HCT116 (cell line): ENCODE data around the gene CCNJ. TPM values are rescaled to one million over a fixed set of nuclear protein-coding genes. Genes with fewer than 3 reads are reported as not detected.

Experiments used
- ATAC-seq: fragments of 200-7000 bp; cut with Tn5 transposase; 2 replicates; pipeline ENCODE4 v1.9.1; 2020; ENCODE audit warnings: mild to moderate bottlenecking, moderate library complexity
- BruUV-seq: library from RNA; stranded (reverse); fragments of 400-500 nt; replicated peaks from 2 replicates; lab custom pipeline; 2021; lab: Mats Ljungman, UMichigan
- CTCF ChIA-PET: fragments of 300-600 bp; sonication (Branson Sonifier 250); formaldehyde crosslinking; loops from one replicate; lab custom pipeline; 2021; ENCODE audit warnings: antibody characterized with exemption; lab: Charles Lee
- POLR2A ChIA-PET: fragments of 300-600, 350-600 bp; sonication (Branson Sonifier 250); formaldehyde crosslinking; loops from one replicate; lab custom pipeline; 2021; ENCODE audit warnings: antibody characterized with exemption; lab: Charles Lee
- RAD21 ChIA-PET, 2 experiments: fragments of 300-600 bp; sonication (Branson Sonifier 250); formaldehyde crosslinking; loops; one replicate each; lab custom pipeline; 2023; ENCODE audit warnings: low total read pairs in 2 of 2; ENCODE audit not compliant: uncharacterized antibody in 2 of 2, unreplicated experiment in 2 of 2, low non-redundant PET in 1 of 2; lab: Charles Lee
- DNase-seq: peaks from one replicate; pipeline ENCODE4 v3.0.0-alpha.2; 2010; ENCODE audit warnings: low read depth, low spot score
- H2AFZ ChIP-seq: fragments of 200-600 bp; shearing (Covaris generic), sonication (generic); 2 replicates; pipeline ENCODE4 v1.6.1; 2017; ENCODE audit warnings: low read depth, mixed run types, mixed read lengths, antibody characterized with exemption, low read length; ENCODE audit not compliant: poor library complexity, severe bottlenecking
- H3K27ac ChIP-seq: 2 replicates; pipeline ENCODE4 v1.5.1; 2012; ENCODE audit warnings: low read depth, low read length
- H3K27me3 ChIP-seq: fragments of 200-600 bp; sonication (generic); 2 replicates; pipeline ENCODE4 v1.6.1; 2016; ENCODE audit warnings: mixed run types, low read length, mixed read lengths; ENCODE audit not compliant: insufficient read depth
- H3K36me3 ChIP-seq, 2 experiments: fragments of 200-500 bp in 1 of 2; fragments of 200-600 bp in 1 of 2; sonication (Bioruptor generic) in 1 of 2; sonication (generic) in 1 of 2; 2 replicates each; pipeline versions ENCODE4 v1.5.1 to v1.6.1; 2014 to 2016; ENCODE audit warnings: low read length in 2 of 2, inconsistent platforms in 1 of 2, mixed read lengths in 1 of 2, mixed run types in 1 of 2; ENCODE audit not compliant: insufficient read depth in 2 of 2, control insufficient read depth in 1 of 2
- H3K4me1 ChIP-seq, 2 experiments: fragments of 200-600 bp in 1 of 2; sonication (generic) in 1 of 2; 2 replicates each; pipeline versions ENCODE4 v1.5.1 to v1.6.1; 2012 to 2017; ENCODE audit warnings: low read length in 2 of 2, inconsistent platforms in 1 of 2, mild to moderate bottlenecking in 1 of 2, mixed read lengths in 1 of 2, mixed run types in 1 of 2, moderate library complexity in 1 of 2; ENCODE audit not compliant: insufficient read depth in 2 of 2, control insufficient read depth in 1 of 2
- H3K4me2 ChIP-seq: fragments of 200-600 bp; sonication (generic); 2 replicates; pipeline ENCODE4 v1.6.1; 2017; ENCODE audit warnings: mixed run types, low read length, mixed read lengths
- H3K4me3 ChIP-seq, 2 experiments: fragments of 200-600 bp in 1 of 2; sonication (generic) in 1 of 2; replicated peaks in 1 of 2; 2 replicates each; pipeline ENCODE4 v1.5.1; 2011 to 2016; ENCODE audit warnings: low read length in 2 of 2, control low read depth in 1 of 2, low read depth in 1 of 2, mild to moderate bottlenecking in 1 of 2, mixed read lengths in 1 of 2, mixed run types in 1 of 2
- H3K79me2 ChIP-seq: fragments of 200-600 bp; sonication (generic); 2 replicates; pipeline ENCODE4 v1.6.1; 2017; ENCODE audit warnings: mild to moderate bottlenecking, mixed run types, low read length, moderate library complexity, mixed read lengths; ENCODE audit not compliant: insufficient read depth
- H3K9ac ChIP-seq: fragments of 200-600 bp; sonication (generic); 2 replicates; pipeline ENCODE4 v1.6.1; 2016; ENCODE audit warnings: low read length, mixed read lengths
- H3K9me2 ChIP-seq: fragments of 200-600 bp; sonication (generic), shearing (Covaris generic); 2 replicates; pipeline ENCODE4 v1.6.1; 2017; ENCODE audit warnings: mixed run types, mild to moderate bottlenecking, moderate library complexity; ENCODE audit not compliant: insufficient read depth
- H3K9me3 ChIP-seq, 2 experiments: fragments of 200-500 bp in 1 of 2; fragments of 200-600 bp in 1 of 2; sonication (Bioruptor generic) in 1 of 2; sonication (generic) in 1 of 2; 2 replicates each; pipeline ENCODE4 v1.6.1; 2014 to 2017; ENCODE audit warnings: low read length in 2 of 2, mixed read lengths in 2 of 2, inconsistent platforms in 1 of 2, low read depth in 1 of 2, mild to moderate bottlenecking in 1 of 2, mixed run types in 1 of 2, moderate library complexity in 1 of 2; ENCODE audit not compliant: control insufficient read depth in 1 of 2, insufficient read depth in 1 of 2
- H4K20me1 ChIP-seq: fragments of 200-600 bp; sonication (generic), shearing (Covaris generic); 2 replicates; pipeline ENCODE4 v1.6.1; 2017; ENCODE audit warnings: mixed run types, mild to moderate bottlenecking, moderate library complexity; ENCODE audit not compliant: insufficient read depth
- ATF3 ChIP-seq: IDR thresholded peaks from 2 replicates; pipeline ENCODE4 v1.6.1; 2012
- CBX3 ChIP-seq: IDR thresholded peaks from 2 replicates; pipeline ENCODE4 v1.6.1; 2012; ENCODE audit warnings: low read depth
- CTCF ChIP-seq, 3 experiments: fragments of 200-600 bp in 1 of 3; sonication (generic) in 1 of 3; IDR thresholded peaks in 2 of 3; conservative IDR thresholded peaks in 1 of 3; 2 replicates each; pipeline ENCODE4 v1.5.1; 2012 to 2017; ENCODE audit warnings: low read depth in 2 of 3, low read length in 2 of 3, antibody characterized with exemption in 1 of 3, borderline replicate concordance in 1 of 3, control low read depth in 1 of 3, mild to moderate bottlenecking in 1 of 3, mixed read lengths in 1 of 3, mixed run types in 1 of 3, moderate library complexity in 1 of 3; ENCODE audit not compliant: insufficient read depth in 1 of 3
- EGR1 ChIP-seq: IDR thresholded peaks from 2 replicates; pipeline ENCODE4 v1.6.1; 2012; ENCODE audit warnings: low read depth
- ELF1 ChIP-seq: IDR thresholded peaks from 2 replicates; pipeline ENCODE4 v1.6.1; 2012; ENCODE audit warnings: low read depth, borderline replicate concordance
- EZH2 ChIP-seq: fragments of 200-600 bp; sonication (generic); IDR thresholded peaks from 2 replicates; pipeline ENCODE4 v1.6.1; 2017; ENCODE audit warnings: antibody characterized with exemption, mixed run types
- EZH2phosphoT487 ChIP-seq: fragments of 200-600 bp; IDR thresholded peaks from 2 replicates; pipeline ENCODE4 v1.6.1; 2018; ENCODE audit warnings: antibody characterized with exemption, borderline replicate concordance
- FOSL1 ChIP-seq: IDR thresholded peaks from 2 replicates; pipeline ENCODE4 v1.6.1; 2012; ENCODE audit warnings: low read depth
- JUND ChIP-seq: IDR thresholded peaks from 2 replicates; pipeline ENCODE4 v1.6.1; 2012
- MAX ChIP-seq: IDR thresholded peaks from 2 replicates; pipeline ENCODE4 v1.6.1; 2012
- POLR2A ChIP-seq: IDR thresholded peaks from 2 replicates; pipeline ENCODE4 v1.7.0; 2011; ENCODE audit warnings: borderline replicate concordance; ENCODE audit not compliant: insufficient read depth, insufficient read length; ENCODE audit errors: extremely low read depth
- REST ChIP-seq: IDR thresholded peaks from 2 replicates; pipeline ENCODE4 v1.6.1; 2012; ENCODE audit warnings: low read depth
- SIN3A ChIP-seq: IDR thresholded peaks from 2 replicates; pipeline ENCODE4 v1.6.1; 2012; ENCODE audit warnings: low read depth
- SP1 ChIP-seq: IDR thresholded peaks from 2 replicates; pipeline ENCODE4 v1.6.1; 2012; ENCODE audit warnings: low read depth
- SRF ChIP-seq: IDR thresholded peaks from 2 replicates; pipeline ENCODE4 v1.6.1; 2012; ENCODE audit warnings: low read depth
- TCF7L2 ChIP-seq: IDR thresholded peaks from 2 replicates; pipeline ENCODE4 v1.7.0; 2011; ENCODE audit warnings: borderline replicate concordance, inconsistent platforms; ENCODE audit not compliant: insufficient read depth, insufficient read length; ENCODE audit errors: extremely low read depth
- YY1 ChIP-seq: IDR thresholded peaks from 2 replicates; pipeline ENCODE4 v1.6.1; 2011; ENCODE audit warnings: low read length, low read depth, moderate library complexity, mild to moderate bottlenecking; ENCODE audit not compliant: insufficient replicate concordance; ENCODE audit errors: extremely low read depth
- ZFX ChIP-seq: fragments of 450-650 bp; IDR thresholded peaks from 2 replicates; pipeline ENCODE4 v1.6.1; 2017
- intact Hi-C: fragments of 100-400 bp; cut with micrococcal nuclease; formaldehyde crosslinking; loops from 2 replicates; pipeline ENCODE4 v1.10.0; 2022
- total RNA-seq: library from RNA; stranded (reverse); gene quantifications from one replicate; pipeline ENCODE4 v1.2.1, GENCODE V29; 2021; ENCODE audit not compliant: unreplicated experiment

The CCNJ gene
- total RNA-seq, 1 experiment from 2014 or later: 12.2 TPM

- intact Hi-C loops: no loop called here
- DNase-seq (no peak), ATAC-seq (no peak)
- ChIA-PET POLR2A (no interaction called here), CTCF (interaction anchor here (0.8 kb wide), 1 partner anchor 18 kb away, joined by 3 read pairs; no protein-coding TSS in a partner anchor), RAD21 (no interaction called here)
- no peak overlapping the region for H3K4me2 ChIP-seq
- H3K4me3 ChIP-seq: no peak overlapping the region
- no peaks in the 10 kb centered on the region for H3K27me3 ChIP-seq
- no peak overlapping the region for H2AFZ ChIP-seq
- BruUV-seq: no TSS peak
- H4K20me1 ChIP-seq: no peaks in the 10 kb centered on the region
- H3K9ac ChIP-seq: no peak overlapping the region
- no peaks in the 10 kb centered on the region for H3K79me2 ChIP-seq
- no peak overlapping the region for H3K27ac ChIP-seq
- no peaks in the 10 kb centered on the region for H3K4me1 ChIP-seq
- no peaks in the 10 kb centered on the region for H3K36me3 ChIP-seq
- H3K9me3 ChIP-seq: no peaks in the 10 kb centered on the region
- H3K9me2 ChIP-seq: no peaks in the 10 kb centered on the region
- TF ChIP-seq TCF7L2: no peak
- no peak for TF ChIP-seq SP1
- TF ChIP-seq SRF: no peak
- TF ChIP-seq ZFX: no peak
- TF ChIP-seq MAX: no peak
- no peak for TF ChIP-seq CBX3
- TF ChIP-seq FOSL1: no peak
- no peak for TF ChIP-seq ELF1
- TF ChIP-seq REST: no peak
- TF ChIP-seq EZH2phosphoT487: no peak
- no peak for TF ChIP-seq EGR1
- no peak for TF ChIP-seq CTCF (IDR thresholded peaks at IDR 0.05 in 2 of 3, conservative IDR thresholded peaks at IDR 0.05 in 1 of 3; ENCODE audit: borderline replicate concordance in 1 of 3, insufficient read depth in 1 of 3, low read depth in 2 of 3, low read length in 2 of 3)
- no peak for TF ChIP-seq JUND
- TF ChIP-seq EZH2: no peak
- TF ChIP-seq POLR2A: no peak
- no peak for TF ChIP-seq ATF3
- TF ChIP-seq YY1: no peak
- TF ChIP-seq SIN3A: no peak
Observed at GRCh38 chr10:96034625-96035024, 8.8 kb upstream of the CCNJ start.
